GM21786 (cell line): ENCODE measurements around the gene COLEC11.
"Not testable (repeated sequence)": the region's sequence is repeated elsewhere in the genome, so short reads cannot be mapped to it uniquely, and the experiment has no call there.

ENCODE experiments used
- ATAC-seq: cut with Tn5 transposase; IDR thresholded peaks from one replicate; pipeline ENCODE4 v1.9.1; 2021; ENCODE audit not compliant: unreplicated experiment

COLEC11 gene

GRCh38 chr2:3622967-3623366 lies 28.1 kb downstream of the COLEC11 start:
- no peak for ATAC-seq

- ATAC-seq, result peak; percentile 77
These were observed 29.3 kb downstream of the COLEC11 start for GRCh38 chr2:3624059-3624794.

- ATAC-seq, result no peak
These were observed 30.3 kb downstream of the COLEC11 start for GRCh38 chr2:3625186-3625585.

GRCh38 chr2:3626118-3626811 lies 31.4 kb downstream of the COLEC11 start:
- ATAC-seq, result no peak

- ATAC-seq, result no peak
These were observed 32.0 kb downstream of the COLEC11 start for GRCh38 chr2:3626812-3627499.

GRCh38 chr2:3627500-3628100 lies 32.7 kb downstream of the COLEC11 start:
- no peak for ATAC-seq

- no peak for ATAC-seq
These were observed 33.3 kb downstream of the COLEC11 start for GRCh38 chr2:3628241-3628679.

- no peak for ATAC-seq
These were observed 33.9 kb downstream of the COLEC11 start for GRCh38 chr2:3628800-3629199.

- ATAC-seq, result no peak
These were observed 35.7 kb downstream of the COLEC11 start for GRCh38 chr2:3630631-3631030.

GRCh38 chr2:3631161-3631850 lies 36.4 kb downstream of the COLEC11 start:
- ATAC-seq, result no peak

- no peak for ATAC-seq
These were observed 37.1 kb downstream of the COLEC11 start for GRCh38 chr2:3631851-3632659.

GRCh38 chr2:3633089-3633981 lies 38.4 kb downstream of the COLEC11 start:
- no peak for ATAC-seq

- no peak for ATAC-seq
These were observed 39.2 kb downstream of the COLEC11 start for GRCh38 chr2:3633982-3634595.

- no peak for ATAC-seq
These were observed 39.7 kb downstream of the COLEC11 start for GRCh38 chr2:3634596-3635121.

GRCh38 chr2:3635171-3635974 lies 40.5 kb downstream of the COLEC11 start:
- no peak for ATAC-seq

- not testable (repeated sequence) for ATAC-seq
These were observed 41.0 kb downstream of the COLEC11 start for GRCh38 chr2:3635975-3636327.

- no peak for ATAC-seq
These were observed 41.8 kb downstream of the COLEC11 start for GRCh38 chr2:3636586-3637310.
